ENCODE measurements around the gene SYTL2. TPM values are rescaled to one million over a fixed set of nuclear protein-coding genes. Genes with fewer than 3 reads are reported as not detected.

The SYTL2 gene
- total and polyA plus RNA-seq, 2 experiments from 2014 or later: 3.4 to 7.2 TPM

GRCh38 chr11:85815186-85815931 is 4.4 kb upstream of the SYTL2 start:
- TF ChIP-seq JUNB (IDR thresholded peaks at IDR 0.05; ENCODE audit: unreplicated experiment): no peak
- no peak for TF ChIP-seq REST (IDR thresholded peaks at IDR 0.05; ENCODE audit: unreplicated experiment)
- no peak for TF ChIP-seq EZH2phosphoT487 (IDR thresholded peaks at IDR 0.05; ENCODE audit: unreplicated experiment)
- DNase-seq (ENCODE audit: low spot score) (no peak), ATAC-seq (no peak)
- Histone ChIP-seq H2AFZ (no peak overlapping the region), H3K79me2 (replicated peaks; ENCODE audit: insufficient read depth) (no peaks in the 10 kb centered on the region), H3K27ac (ENCODE audit: low read depth) (no peak overlapping the region), H3K4me3 (no peak overlapping the region), H4K20me1 (replicated peaks; ENCODE audit: insufficient read depth) (no peaks in the 10 kb centered on the region), H3K36me3 (ENCODE audit: insufficient read depth) (no peaks in the 10 kb centered on the region), H3K4me2 (no peak overlapping the region), H3F3A (replicated peaks; ENCODE audit: low read depth) (0 out of 2 replicates have a peak, but pooled peaks cover 4% of the 10 kb centered on the region), H3K4me1 (ENCODE audit: insufficient read depth) (no peaks in the 10 kb centered on the region), H3K27me3 (ENCODE audit: insufficient read depth) (peaks cover 23% of the 10 kb centered on the region), H3K9me2 (ENCODE audit: insufficient read depth) (no peaks in the 10 kb centered on the region)
- no peak overlapping the region for H3K4me3 Mint-ChIP-seq
- peaks cover 4% of the 10 kb centered on the region; the same call in 2 of the 3 replicates for H3K4me1 Mint-ChIP-seq
- H3K27me3 Mint-ChIP-seq (ENCODE audit: insufficient read depth, low read depth, poor library complexity): peaks cover 17% of the 10 kb centered on the region
- no peaks in the 10 kb centered on the region for H3K36me3 Mint-ChIP-seq (ENCODE audit: low read depth)
- H3K27ac Mint-ChIP-seq: no peak overlapping the region
- H3K9me3 Mint-ChIP-seq: no peaks in the 10 kb centered on the region

GRCh38 chr11:85813721-85814120 is 2.8 kb upstream of the SYTL2 start:
- ATAC-seq: no peak
- Mint-ChIP-seq H3K4me3 (no peak overlapping the region), H3K9me3 (no peaks in the 10 kb centered on the region), H3K36me3 (ENCODE audit: low read depth) (no peaks in the 10 kb centered on the region), H3K27me3 (ENCODE audit: insufficient read depth, low read depth, poor library complexity) (peaks cover 24% of the 10 kb centered on the region), H3K4me1 (peaks cover 12% of the 10 kb centered on the region), H3K27ac (no peak overlapping the region)
- no peaks in the 10 kb centered on the region for H3K79me2 ChIP-seq (replicated peaks; ENCODE audit: insufficient read depth)
- no peak overlapping the region for H2AFZ ChIP-seq
- H3K4me3 ChIP-seq: no peak overlapping the region
- 0 out of 2 replicates have a peak, but pooled peaks cover 4% of the 10 kb centered on the region for H3F3A ChIP-seq (replicated peaks; ENCODE audit: low read depth)
- no peaks in the 10 kb centered on the region for H3K9me2 ChIP-seq (ENCODE audit: insufficient read depth)
- H4K20me1 ChIP-seq (replicated peaks; ENCODE audit: insufficient read depth): no peaks in the 10 kb centered on the region
- H3K27ac ChIP-seq (ENCODE audit: low read depth): no peak overlapping the region
- peaks cover 9% of the 10 kb centered on the region for H3K4me1 ChIP-seq (ENCODE audit: insufficient read depth)
- H3K4me2 ChIP-seq: no peak overlapping the region
- no peaks in the 10 kb centered on the region for H3K36me3 ChIP-seq (ENCODE audit: insufficient read depth)
- DNase-seq (ENCODE audit: low spot score): no peak
- no peak for TF ChIP-seq EZH2 (IDR thresholded peaks at IDR 0.05; ENCODE audit: low read depth, unreplicated experiment)
- no peak for TF ChIP-seq CREB1 (CRISPR knock-in tag; IDR thresholded peaks at IDR 0.05; ENCODE audit: low read depth)
- TF ChIP-seq JUNB (IDR thresholded peaks at IDR 0.05; ENCODE audit: unreplicated experiment): no peak
- no peak for TF ChIP-seq NANOG (IDR thresholded peaks at IDR 0.05; ENCODE audit: borderline replicate concordance)
- H3K27me3 ChIP-seq (ENCODE audit: insufficient read depth): peaks cover 39% of the 10 kb centered on the region

All from GM23338 (cell line).